Mesenchymal stem cell (in vitro differentiated cells and primary cell): ENCODE data around the gene VWA8.

Experiments
- DNase-seq: peaks from one replicate; pipeline ENCODE4 v3.0.0-alpha.2; 2013
- H2AFZ ChIP-seq: one replicate; pipeline ENCODE4 v1.6.1; 2013; ENCODE audit warnings: low read depth, mild to moderate bottlenecking, control low read depth, inconsistent platforms, low read length, moderate library complexity
- H2AK5ac ChIP-seq: 2 replicates; pipeline ENCODE4 v1.6.1; 2013; ENCODE audit warnings: low read length, moderate library complexity, mild to moderate bottlenecking, inconsistent platforms; ENCODE audit not compliant: severe bottlenecking
- H2BK120ac ChIP-seq: one replicate; pipeline ENCODE4 v1.6.1; 2013; ENCODE audit warnings: low read depth, mild to moderate bottlenecking, inconsistent platforms, low read length, moderate library complexity
- H2BK12ac ChIP-seq, 2 experiments: one replicate each; pipeline ENCODE4 v1.6.1; 2013; ENCODE audit warnings: inconsistent platforms in 2 of 2, low read length in 2 of 2, mild to moderate bottlenecking in 2 of 2, moderate library complexity in 2 of 2, control low read depth in 1 of 2
- H2BK15ac ChIP-seq: one replicate; pipeline ENCODE4 v1.6.1; 2013; ENCODE audit warnings: mild to moderate bottlenecking, low read depth, inconsistent platforms; ENCODE audit not compliant: poor library complexity, severe bottlenecking
- H2BK5ac ChIP-seq: 2 replicates; pipeline ENCODE4 v1.6.1; 2013; ENCODE audit warnings: low read depth, mild to moderate bottlenecking, low read length, control low read depth, inconsistent platforms; ENCODE audit not compliant: poor library complexity, severe bottlenecking
- H3K14ac ChIP-seq, 2 experiments: one replicate each; pipeline ENCODE4 v1.6.1; 2013; ENCODE audit warnings: inconsistent platforms in 2 of 2, low read length in 2 of 2, control low read depth in 1 of 2, mild to moderate bottlenecking in 1 of 2, moderate library complexity in 1 of 2
- H3K18ac ChIP-seq, 2 experiments: one replicate each; pipeline ENCODE4 v1.6.1; 2013; ENCODE audit warnings: inconsistent platforms in 2 of 2, low read length in 2 of 2, control low read depth in 1 of 2, low read depth in 1 of 2, mild to moderate bottlenecking in 1 of 2
- H3K23ac ChIP-seq, 2 experiments: one replicate each; pipeline ENCODE4 v1.6.1; 2013; ENCODE audit warnings: inconsistent platforms in 2 of 2, low read length in 2 of 2, mild to moderate bottlenecking in 2 of 2, moderate library complexity in 2 of 2, control low read depth in 1 of 2
- H3K27ac ChIP-seq: 2 replicates; pipeline ENCODE4 v1.5.1; 2013; ENCODE audit warnings: mild to moderate bottlenecking, moderate library complexity, low read length, control low read depth, inconsistent platforms; ENCODE audit not compliant: poor library complexity, severe bottlenecking
- H3K27me3 ChIP-seq, 2 experiments: 2 replicates each; pipeline versions ENCODE4 v1.6.1 to v1.7.0; 2013; ENCODE audit warnings: low read length in 2 of 2, mild to moderate bottlenecking in 2 of 2, moderate library complexity in 2 of 2, control low read depth in 1 of 2, inconsistent platforms in 1 of 2; ENCODE audit not compliant: control insufficient read depth in 1 of 2, insufficient read depth in 1 of 2
- H3K36me3 ChIP-seq, 2 experiments: 2 replicates each; pipeline versions ENCODE4 v1.6.1 to v1.7.0; 2013; ENCODE audit warnings: low read length in 2 of 2, control low read depth in 1 of 2, inconsistent platforms in 1 of 2, low read depth in 1 of 2, mild to moderate bottlenecking in 1 of 2; ENCODE audit not compliant: insufficient read depth in 2 of 2, control insufficient read depth in 1 of 2
- H3K4ac ChIP-seq, 2 experiments: one replicate each; pipeline ENCODE4 v1.6.1; 2013; ENCODE audit warnings: inconsistent platforms in 2 of 2, low read length in 2 of 2, mild to moderate bottlenecking in 2 of 2, moderate library complexity in 2 of 2, control low read depth in 1 of 2, low read depth in 1 of 2
- H3K4me1 ChIP-seq: 2 replicates; pipeline ENCODE4 v1.6.1; 2013; ENCODE audit warnings: low read depth, low read length, control low read depth; ENCODE audit not compliant: control insufficient read depth, insufficient read depth
- H3K4me2 ChIP-seq: 2 replicates; pipeline ENCODE4 v1.6.1; 2013; ENCODE audit warnings: low read length, mild to moderate bottlenecking, inconsistent platforms; ENCODE audit not compliant: poor library complexity, severe bottlenecking
- H3K4me3 ChIP-seq, 2 experiments: 2 replicates each; pipeline versions ENCODE4 v1.5.1 to v1.7.0; 2013; ENCODE audit warnings: low read length in 2 of 2, mild to moderate bottlenecking in 2 of 2, control low read depth in 1 of 2, low read depth in 1 of 2; ENCODE audit not compliant: insufficient read depth in 1 of 2
- H3K79me1 ChIP-seq: replicated peaks from 2 replicates; pipeline ENCODE4 v1.6.1; 2013; ENCODE audit warnings: mild to moderate bottlenecking, control low read depth, low read length, inconsistent platforms; ENCODE audit not compliant: poor library complexity, severe bottlenecking
- H3K9ac ChIP-seq: 2 replicates; pipeline ENCODE4 v1.7.0; 2013; ENCODE audit warnings: mild to moderate bottlenecking, low read length, moderate library complexity
- H3K9me3 ChIP-seq: 2 replicates; pipeline ENCODE4 v1.7.0; 2013; ENCODE audit warnings: mild to moderate bottlenecking, low read length; ENCODE audit not compliant: control insufficient read depth
- H4K8ac ChIP-seq: one replicate; pipeline ENCODE4 v1.6.1; 2013; ENCODE audit warnings: inconsistent platforms, mild to moderate bottlenecking, low read length, moderate library complexity
- H4K91ac ChIP-seq: one replicate; pipeline ENCODE4 v1.6.1; 2013; ENCODE audit warnings: mild to moderate bottlenecking, low read length, inconsistent platforms
- WGBS: methylation state at CpG from one replicate; pipeline ENCODE4 v1.1.7; 2013; ENCODE audit warnings: mixed read lengths; 5-methylcytosine and 5-hydroxymethylcytosine counted together

Gene VWA8

GRCh38 chr13:41562083-41562482, 398.8 kb downstream of the VWA8 start:
- Histone ChIP-seq H3K4ac (no peak overlapping the region), H3K18ac (peak overlapping the region in 1 of 2 experiments; percentile 37), H3K4me1 (peaks cover 19% of the 10 kb centered on the region), H3K79me1 (no peaks in the 10 kb centered on the region), H2BK5ac (peak overlapping the region; percentile 39), H3K9ac (peak overlapping the region; percentile 17), H4K91ac (no peak overlapping the region), H2BK15ac (no peak overlapping the region), H2BK120ac (no peak overlapping the region), H3K4me3 (peak overlapping the region in 1 of 2 experiments; percentile 30), H3K9me3 (no peaks in the 10 kb centered on the region), H3K36me3 (peaks cover 0 to 5% of the 10 kb centered on the region in 2 experiments), H4K8ac (no peak overlapping the region), H2AFZ (no peak overlapping the region), H3K23ac (no peak overlapping the region), H3K4me2 (no peak overlapping the region), H3K14ac (no peak overlapping the region), H3K27me3 (no peaks in the 10 kb centered on the region), H2AK5ac (peak overlapping the region; percentile 98), H3K27ac (peak overlapping the region; percentile 87), H2BK12ac (peak overlapping the region in 1 of 2 experiments; percentile 29)
- WGBS: 34% methylated on average over 7 of the region's 7 CpGs
- DNase-seq: peak; percentile 69

DNA sequence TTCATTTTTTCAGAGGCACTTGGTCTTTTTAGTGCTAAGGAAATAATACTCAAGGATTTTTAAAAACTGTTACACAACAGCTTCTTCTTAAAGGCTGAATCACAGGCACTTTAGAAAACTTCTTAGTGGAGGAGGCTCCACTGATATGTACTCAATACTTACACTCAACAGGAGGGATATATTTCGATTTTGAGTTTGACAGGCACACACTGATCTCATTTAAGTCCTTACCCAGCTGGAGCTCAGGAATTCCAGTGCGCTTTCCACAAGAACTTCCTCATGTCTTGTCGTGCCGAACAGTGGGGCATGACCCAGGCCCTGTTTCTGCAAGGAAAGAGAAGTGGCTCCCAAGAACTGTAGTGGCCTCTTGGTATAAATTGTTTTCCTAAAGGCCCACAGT, 399.7 kb downstream of the VWA8 start:
- no peaks in the 10 kb centered on the region for H3K79me1 ChIP-seq
- H3K27me3 ChIP-seq: no peaks in the 10 kb centered on the region
- no peak overlapping the region for H3K4me2 ChIP-seq
- no peak overlapping the region for H3K9ac ChIP-seq
- H3K4me1 ChIP-seq: peaks cover 18% of the 10 kb centered on the region
- 27% methylated on average over 4 of the region's 4 CpGs for WGBS
- no peak overlapping the region for H3K4ac ChIP-seq
- H3K36me3 ChIP-seq: peaks cover 0 to 1% of the 10 kb centered on the region in 2 experiments
- peak overlapping the region; percentile 39 for H2BK5ac ChIP-seq
- no peak overlapping the region for H3K23ac ChIP-seq
- H3K9me3 ChIP-seq: no peaks in the 10 kb centered on the region
- H2BK15ac ChIP-seq: no peak overlapping the region
- H2AK5ac ChIP-seq: no peak overlapping the region
- H2BK12ac ChIP-seq: no peak overlapping the region
- no peak overlapping the region for H3K18ac ChIP-seq
- peak overlapping the region; percentile 87 for H3K27ac ChIP-seq
- no peak overlapping the region for H4K91ac ChIP-seq
- H4K8ac ChIP-seq: no peak overlapping the region
- no peak overlapping the region for H2AFZ ChIP-seq
- peak; percentile 57 for DNase-seq
- no peak overlapping the region for H3K4me3 ChIP-seq
- no peak overlapping the region for H2BK120ac ChIP-seq
- H3K14ac ChIP-seq: no peak overlapping the region

DNA sequence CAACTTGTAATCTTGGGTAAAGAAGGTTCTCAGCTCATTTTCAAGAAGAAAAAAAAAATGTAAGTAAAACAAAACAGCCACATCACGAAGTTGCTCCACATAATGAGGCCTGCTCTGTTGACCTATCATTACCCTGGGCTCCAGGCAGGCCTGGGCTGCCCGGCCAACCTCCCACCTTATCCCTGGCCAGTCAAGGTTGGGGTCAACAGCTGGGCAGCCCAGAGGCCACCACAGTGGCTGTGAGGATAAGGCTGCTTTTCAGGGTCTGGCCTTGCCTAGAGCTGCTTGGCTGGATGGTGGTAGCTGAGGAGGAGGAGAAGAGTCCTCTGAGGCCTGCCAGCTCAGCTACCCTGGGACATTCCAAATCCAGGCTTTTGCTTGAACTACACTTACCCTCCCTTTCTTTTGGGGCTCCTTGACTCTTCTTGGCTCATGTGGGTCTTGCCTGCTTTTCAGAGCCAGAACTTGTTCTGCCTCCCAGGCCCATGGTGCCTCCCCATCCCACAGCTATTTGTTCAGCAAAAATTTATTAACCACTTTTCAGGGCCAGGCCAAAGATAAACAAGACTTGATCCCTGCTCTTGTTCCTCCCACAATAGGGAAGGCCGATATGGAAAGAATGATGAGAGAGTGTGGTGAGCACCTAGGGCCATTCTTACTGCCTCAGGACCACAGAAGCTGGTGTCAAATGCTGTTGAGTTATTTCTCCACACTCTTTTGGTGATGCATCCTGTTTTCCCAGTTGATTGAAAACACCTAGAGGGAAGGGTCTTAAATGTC, 401.9 kb downstream of the VWA8 start:
- Histone ChIP-seq H3K27me3 (no peaks in the 10 kb centered on the region), H4K91ac (no peak overlapping the region), H2BK5ac (no peak overlapping the region), H3K36me3 (no peaks in the 10 kb centered on the region), H3K9me3 (no peaks in the 10 kb centered on the region), H2AK5ac (no peak overlapping the region), H3K14ac (no peak overlapping the region), H3K18ac (no peak overlapping the region), H2AFZ (no peak overlapping the region), H2BK120ac (no peak overlapping the region), H4K8ac (peak overlapping the region; percentile 12), H3K27ac (no peak overlapping the region), H2BK12ac (no peak overlapping the region), H3K79me1 (no peaks in the 10 kb centered on the region), H3K4me1 (peaks cover 17% of the 10 kb centered on the region), H3K23ac (no peak overlapping the region), H3K4me2 (no peak overlapping the region), H3K4me3 (no peak overlapping the region), H2BK15ac (no peak overlapping the region), H3K9ac (no peak overlapping the region), H3K4ac (no peak overlapping the region)
- WGBS: 90% methylated on average over 3 of the region's 3 CpGs
- no peak for DNase-seq

DNA sequence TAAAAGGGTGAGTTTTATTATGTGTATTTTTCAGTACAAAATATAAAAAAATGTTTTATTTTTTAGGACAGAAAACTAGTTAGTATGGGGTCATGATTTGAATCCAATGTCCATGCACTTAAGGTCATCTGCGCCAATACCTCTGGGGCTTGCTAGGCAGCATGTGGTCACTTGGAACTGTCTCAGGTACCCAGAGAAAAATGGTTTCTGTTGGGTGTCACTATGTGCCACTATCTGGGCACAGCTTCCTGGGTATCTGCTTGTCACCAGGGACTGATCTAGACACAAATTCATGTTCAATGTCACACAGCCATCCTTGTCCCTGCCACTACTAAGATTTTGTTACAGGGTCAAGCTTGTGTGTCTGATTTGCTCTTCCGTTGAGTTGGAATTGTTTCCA, 403.2 kb downstream of the VWA8 start:
- Histone ChIP-seq H2BK15ac (no peak overlapping the region), H2AFZ (no peak overlapping the region), H3K27me3 (no peaks in the 10 kb centered on the region), H3K9ac (no peak overlapping the region), H3K27ac (no peak overlapping the region), H3K4me1 (peaks cover 17% of the 10 kb centered on the region), H2BK5ac (no peak overlapping the region), H3K14ac (no peak overlapping the region), H3K79me1 (no peaks in the 10 kb centered on the region), H3K36me3 (no peaks in the 10 kb centered on the region), H4K8ac (no peak overlapping the region), H4K91ac (no peak overlapping the region), H2BK120ac (no peak overlapping the region), H3K4me3 (no peak overlapping the region), H3K9me3 (no peaks in the 10 kb centered on the region), H3K23ac (no peak overlapping the region), H3K4ac (no peak overlapping the region), H3K4me2 (no peak overlapping the region), H2BK12ac (no peak overlapping the region), H2AK5ac (no peak overlapping the region), H3K18ac (no peak overlapping the region)
- WGBS: 97% methylated on average over 2 of the region's 2 CpGs
- DNase-seq: no peak
